Epithelial cell of proximal tubule (primary cell): ENCODE measurements around the gene C11orf52. TPM values are rescaled to one million over a fixed set of nuclear protein-coding genes. Genes with fewer than 3 reads are reported as not detected.

ENCODE experiments used
- DNase-seq: peaks from one replicate; pipeline ENCODE4 v3.0.0-alpha.2; 2011; ENCODE audit warnings: low read depth
- H3K4me3 ChIP-seq: 2 replicates; pipeline ENCODE4 v1.5.1; 2011; ENCODE audit warnings: low read depth, mild to moderate bottlenecking, low read length
- CTCF ChIP-seq: conservative IDR thresholded peaks from 2 replicates; pipeline ENCODE4 v1.5.1; 2012; ENCODE audit warnings: low read depth, mild to moderate bottlenecking, low read length
- total RNA-seq: library from RNA; depleted of rRNA; stranded (reverse); fragments of >200 nt; gene quantifications from 2 replicates; pipeline ENCODE4 v1.2.3, GENCODE V29; 2015

Gene C11orf52, protein sequence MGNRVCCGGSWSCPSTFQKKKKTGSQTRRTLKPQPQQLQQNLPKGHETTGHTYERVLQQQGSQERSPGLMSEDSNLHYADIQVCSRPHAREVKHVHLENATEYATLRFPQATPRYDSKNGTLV
- total RNA-seq: 4.0 and 5.0 TPM in 2 replicates

DNA sequence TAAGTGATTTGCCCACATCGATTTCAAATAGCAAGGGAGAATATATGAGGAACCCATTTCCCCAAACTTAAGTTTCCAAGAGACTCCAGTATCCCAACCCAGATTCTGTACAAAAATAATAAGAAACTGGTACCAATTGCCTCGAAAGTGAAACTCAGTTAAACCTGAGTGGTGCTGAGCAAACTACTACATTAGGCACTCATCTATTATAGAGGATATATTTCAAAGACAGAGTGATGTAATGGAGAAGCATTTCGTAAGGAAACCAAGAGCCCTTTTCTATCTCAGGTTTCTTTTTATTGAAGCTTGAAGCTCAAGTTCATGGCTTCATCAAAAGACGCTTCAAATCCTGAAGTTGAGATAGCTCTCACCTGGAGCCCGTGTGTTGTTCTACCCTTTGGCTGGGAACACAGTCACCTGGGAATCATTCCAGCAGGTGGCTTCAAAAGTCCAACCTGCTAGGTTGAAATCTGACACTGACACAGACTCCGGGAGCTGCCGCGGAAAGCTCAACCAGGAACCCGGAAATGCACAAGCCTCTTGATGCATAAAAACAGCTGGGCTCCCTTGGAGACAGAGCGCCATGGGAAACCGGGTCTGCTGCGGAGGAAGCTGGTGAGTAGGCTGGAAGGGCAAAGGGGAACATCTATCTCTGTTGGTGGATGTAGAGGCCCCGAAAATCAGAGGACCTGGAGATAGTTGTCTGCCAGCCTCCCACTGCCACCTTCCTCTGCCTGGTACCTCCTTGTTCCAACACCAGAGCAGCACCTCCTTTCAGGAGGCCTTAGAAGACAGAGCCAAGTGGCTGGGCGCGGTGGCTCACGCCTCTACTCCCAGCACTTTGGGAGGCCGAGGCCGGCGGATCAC, at the start of gene C11orf52:
Gene C11orf52, plus strand, starts transcription at position 524 of the 867 bp plus-strand sequence. Its CDS starts 60 bp downstream, at position 584.
- DNase-seq: no peak
- TF ChIP-seq CTCF: peak; percentile 8

GRCh38 chr11:111870113-111870512, 48.6 kb upstream of the C11orf52 start:
- TF ChIP-seq CTCF: no peak
- DNase-seq: no peak
- H3K4me3 ChIP-seq: peak overlapping the region; percentile 85

More for the DNA sequence above, at the start of gene C11orf52:
- H3K4me3 ChIP-seq: peak within 1 kb of the TSS; percentile 66

GRCh38 chr11:111870522-111870885, 48.2 kb upstream of the C11orf52 start:
- peak overlapping the region; percentile 85 for H3K4me3 ChIP-seq
- TF ChIP-seq CTCF: no peak
- DNase-seq: no peak

- no peak for DNase-seq
These were observed 47.6 kb upstream of the C11orf52 start, which contains the start of gene ALG9 for GRCh38 chr11:111870886-111871692. ALG9 (minus strand) TSS chr11:111871581; CDS start chr11:111871482, 99 bp downstream.

DNA sequence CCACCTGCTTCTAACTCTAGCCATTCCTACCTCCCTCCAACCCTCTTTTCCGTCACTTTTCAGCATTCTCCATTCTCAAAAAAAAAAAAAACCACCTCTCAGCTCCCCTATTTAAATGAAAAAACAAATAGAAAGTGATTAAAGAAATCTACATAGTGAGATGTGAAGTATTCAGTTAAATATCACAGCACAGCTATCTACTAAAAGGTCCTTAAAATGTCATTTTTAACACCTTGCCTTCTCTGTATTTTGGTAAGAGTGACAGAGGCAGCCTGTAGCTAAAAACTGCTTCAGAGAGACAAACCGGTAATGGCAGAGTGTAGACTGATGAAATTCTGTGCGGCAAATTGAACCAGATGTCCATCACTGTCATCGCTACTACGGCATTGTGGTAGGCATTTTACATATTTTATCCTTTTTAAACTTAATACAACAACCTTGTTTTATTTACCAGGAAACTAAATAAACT, 47.0 kb upstream of the C11orf52 start:
- peak overlapping the region; percentile 85 for H3K4me3 ChIP-seq
- TF ChIP-seq CTCF: no peak
- no peak for DNase-seq

More at GRCh38 chr11:111870886-111871692, 47.6 kb upstream of the C11orf52 start, which contains the start of gene ALG9:
- H3K4me3 ChIP-seq: peak within 1 kb of the TSS; percentile 85
- peak; percentile 46 for TF ChIP-seq CTCF

- H3K4me3 ChIP-seq: peak overlapping the region; percentile 77
- no peak for TF ChIP-seq CTCF
- DNase-seq: no peak
These were observed 40.3 kb upstream of the C11orf52 start for GRCh38 chr11:111878385-111878848.
